HG02973 (cell line): ENCODE measurements around the gene ST8SIA3.

Source experiments
- ATAC-seq: cut with Tn5 transposase; IDR thresholded peaks from one replicate; pipeline ENCODE4 v1.9.1; 2021; ENCODE audit warnings: moderate library complexity; ENCODE audit not compliant: unreplicated experiment

ST8SIA3 gene

GRCh38 chr18:57352271-57352701, at the start of gene ST8SIA3:
TSS of gene ST8SIA3 (plus strand) at chr18:57352557. CDS start at chr18:57352847, 290 bp downstream.
- ATAC-seq: no peak

GRCh38 chr18:57311472-57311871, 40.9 kb upstream of the ST8SIA3 start:
- ATAC-seq: no peak

GRCh38 chr18:57312346-57313144, 39.8 kb upstream of the ST8SIA3 start:
- ATAC-seq: no peak

GRCh38 chr18:57320603-57321002, 31.8 kb upstream of the ST8SIA3 start:
- ATAC-seq: no peak

- ATAC-seq: no peak
Measured at GRCh38 chr18:57325491-57326166, 26.7 kb upstream of the ST8SIA3 start.

GRCh38 chr18:57326718-57327323, 25.5 kb upstream of the ST8SIA3 start:
- ATAC-seq: no peak

- no peak for ATAC-seq
Measured at GRCh38 chr18:57328665-57329064, 23.7 kb upstream of the ST8SIA3 start.

- no peak for ATAC-seq
Measured at GRCh38 chr18:57329856-57330255, 22.5 kb upstream of the ST8SIA3 start.

- no peak for ATAC-seq
Measured at GRCh38 chr18:57331718-57332117, 20.6 kb upstream of the ST8SIA3 start.

GRCh38 chr18:57333940-57334339, 18.4 kb upstream of the ST8SIA3 start:
- ATAC-seq: no peak

GRCh38 chr18:57334383-57334782, 18.0 kb upstream of the ST8SIA3 start:
- ATAC-seq: no peak

- no peak for ATAC-seq
Measured at GRCh38 chr18:57336343-57336742, 16.0 kb upstream of the ST8SIA3 start.

- ATAC-seq: no peak
Measured at GRCh38 chr18:57337890-57338289, 14.5 kb upstream of the ST8SIA3 start.

GRCh38 chr18:57343833-57344232, 8.5 kb upstream of the ST8SIA3 start:
- ATAC-seq: no peak

- ATAC-seq: no peak
Measured at GRCh38 chr18:57346876-57347275, 5.5 kb upstream of the ST8SIA3 start.

GRCh38 chr18:57347784-57348183, 4.6 kb upstream of the ST8SIA3 start:
- no peak for ATAC-seq

- no peak for ATAC-seq
Measured at GRCh38 chr18:57352761-57353136, 392 bp downstream of the ST8SIA3 start.

- no peak for ATAC-seq
Measured at GRCh38 chr18:57353137-57353939, 981 bp downstream of the ST8SIA3 start.

GRCh38 chr18:57353940-57354461, 1.6 kb downstream of the ST8SIA3 start:
- no peak for ATAC-seq

- no peak for ATAC-seq
Measured at GRCh38 chr18:57359433-57359832, 7.1 kb downstream of the ST8SIA3 start.

- no peak for ATAC-seq
Measured at GRCh38 chr18:57362714-57363113, 10.4 kb downstream of the ST8SIA3 start.
